Kidney capillary endothelial cell (primary cell): ENCODE measurements around the gene MICAL3.

ENCODE experiments used
- DNase-seq: peaks from one replicate; pipeline ENCODE4 v3.0.0-alpha.2; 2018; ENCODE audit warnings: low spot score

MICAL3 gene

DNA sequence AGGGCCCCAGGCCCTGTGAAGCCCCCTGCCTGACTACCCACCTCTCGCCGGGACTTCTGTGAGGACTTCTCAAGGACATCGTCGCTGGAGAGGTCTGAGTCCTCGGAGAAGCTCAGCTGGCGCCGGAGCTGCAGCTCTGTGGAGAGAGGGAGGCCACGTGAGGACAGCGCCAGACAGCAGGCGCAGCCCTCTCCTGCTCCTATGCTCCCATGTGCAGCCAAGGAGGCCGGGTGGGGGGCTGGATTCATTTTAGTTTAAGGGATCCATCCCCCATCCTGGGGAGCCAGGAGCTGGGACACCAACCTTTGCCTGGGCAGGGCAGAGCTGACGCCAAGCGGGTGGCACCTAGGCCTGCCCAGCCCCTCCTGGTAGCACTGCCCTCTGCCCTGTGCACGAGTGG is 207.7 kb downstream of the MICAL3 start:
- no peak for DNase-seq

DNA sequence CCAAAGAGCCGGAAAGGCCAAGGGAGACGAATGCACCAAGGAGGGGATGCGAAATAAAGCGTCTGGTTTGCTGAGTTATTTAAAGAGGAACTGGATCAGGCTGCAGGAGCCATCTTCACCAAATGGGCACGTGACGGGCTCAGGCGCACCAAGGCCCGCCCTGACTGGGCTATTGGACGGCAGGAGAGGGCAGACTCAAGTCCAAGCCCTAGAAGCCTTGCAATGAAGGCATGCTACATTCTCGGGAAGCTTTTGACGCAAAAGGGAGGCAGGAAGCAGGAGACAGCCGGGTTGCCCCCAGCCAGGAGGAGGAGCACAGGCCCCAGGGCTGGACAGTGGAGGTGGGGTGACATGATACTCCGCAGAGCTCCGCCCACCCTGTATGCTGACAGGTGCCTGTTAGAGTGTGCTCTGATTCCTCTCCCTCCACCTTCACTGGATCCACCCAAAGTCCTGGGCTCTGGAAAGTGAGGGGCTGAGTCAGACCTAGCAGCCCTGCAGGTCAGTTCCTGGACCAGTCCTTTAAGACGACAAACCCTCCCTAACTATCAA is 208.6 kb downstream of the MICAL3 start:
- no peak for DNase-seq

DNA sequence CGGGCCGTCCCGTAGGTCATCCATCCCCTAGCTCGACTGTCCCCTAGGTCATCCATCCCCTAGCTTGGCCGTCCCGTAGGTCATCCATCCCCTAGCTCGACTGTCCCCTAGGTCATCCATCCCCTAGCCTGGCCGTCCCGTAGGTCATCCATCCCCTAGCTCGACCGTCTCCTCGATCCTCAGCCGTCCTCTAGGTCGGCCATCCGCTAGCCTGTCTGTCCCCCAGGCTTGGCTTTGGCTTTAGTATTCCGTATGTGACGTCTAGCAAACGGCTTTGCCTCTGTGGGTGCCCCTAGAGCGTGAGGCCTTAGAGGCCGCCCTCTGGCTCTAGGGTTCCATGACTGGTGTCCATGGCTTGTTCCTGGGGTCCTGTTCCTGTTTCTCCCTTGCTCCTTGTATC is 209.5 kb downstream of the MICAL3 start:
- DNase-seq, result no peak

DNA sequence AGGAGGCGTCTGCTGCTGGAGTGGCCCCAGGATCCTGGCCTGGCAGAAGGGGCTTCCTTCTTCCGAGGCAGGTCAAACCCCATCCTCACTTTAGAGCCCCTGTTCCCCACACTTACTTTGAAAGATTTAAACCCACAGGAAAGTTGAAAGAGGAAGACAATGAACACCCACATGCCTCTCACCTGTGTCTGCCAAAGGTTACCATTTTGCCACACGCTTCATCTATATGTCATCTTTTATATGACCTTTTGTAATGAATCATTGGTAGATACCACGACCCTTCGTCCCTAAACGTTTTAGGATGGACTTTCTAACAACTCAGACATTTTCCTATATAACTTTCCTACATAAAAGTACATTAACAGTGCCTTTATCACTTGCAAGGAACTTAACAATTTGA is 210.3 kb downstream of the MICAL3 start:
- DNase-seq, result no peak

DNA sequence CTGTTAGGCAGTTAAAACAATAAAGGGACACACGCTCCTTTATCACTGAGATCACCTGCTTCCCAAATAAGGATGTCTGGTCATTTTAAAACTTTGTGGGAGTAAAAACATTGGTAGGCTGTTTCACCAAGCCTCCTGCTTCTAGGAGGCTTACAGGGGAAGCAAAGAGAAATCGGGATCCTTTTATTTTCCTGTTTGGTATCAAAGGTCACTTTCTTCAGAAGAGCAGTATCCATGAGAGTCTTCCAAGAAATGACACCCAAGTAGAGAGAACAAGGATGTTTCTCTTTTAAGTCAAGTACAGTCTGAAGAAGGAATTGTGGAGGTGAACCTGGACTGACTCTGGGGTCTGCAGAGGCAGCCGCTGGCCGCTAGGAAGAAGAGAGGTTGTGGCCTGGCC is 213.2 kb downstream of the MICAL3 start:
- DNase-seq, result no peak

DNA sequence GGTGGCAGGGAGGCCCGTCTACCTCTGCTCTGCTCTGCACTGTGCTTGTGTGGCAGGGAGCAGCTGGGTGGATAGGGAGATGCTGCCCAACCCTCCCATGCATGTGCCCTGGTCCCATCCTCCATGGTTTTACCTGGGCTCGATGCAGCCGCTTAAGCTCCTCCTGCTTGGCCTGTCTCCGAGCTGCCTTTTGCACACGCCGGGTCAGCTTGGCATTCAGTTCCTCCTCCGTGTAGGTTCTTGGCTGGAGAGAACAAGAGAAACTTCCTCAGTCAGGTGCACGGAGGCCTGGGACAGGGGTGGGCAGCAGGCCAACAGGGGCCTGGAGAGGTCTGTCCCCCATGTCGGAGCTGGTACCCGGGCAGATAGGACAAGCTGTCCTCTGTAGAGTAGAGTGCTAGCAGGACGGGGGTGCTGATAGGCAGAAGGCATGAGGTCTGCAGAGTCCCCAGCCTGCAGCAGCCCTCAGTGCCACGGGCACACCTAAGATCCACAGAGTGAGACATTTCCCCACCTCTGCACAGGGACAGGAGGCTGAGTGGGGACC is 213.7 kb downstream of the MICAL3 start:
- DNase-seq, result no peak

DNA sequence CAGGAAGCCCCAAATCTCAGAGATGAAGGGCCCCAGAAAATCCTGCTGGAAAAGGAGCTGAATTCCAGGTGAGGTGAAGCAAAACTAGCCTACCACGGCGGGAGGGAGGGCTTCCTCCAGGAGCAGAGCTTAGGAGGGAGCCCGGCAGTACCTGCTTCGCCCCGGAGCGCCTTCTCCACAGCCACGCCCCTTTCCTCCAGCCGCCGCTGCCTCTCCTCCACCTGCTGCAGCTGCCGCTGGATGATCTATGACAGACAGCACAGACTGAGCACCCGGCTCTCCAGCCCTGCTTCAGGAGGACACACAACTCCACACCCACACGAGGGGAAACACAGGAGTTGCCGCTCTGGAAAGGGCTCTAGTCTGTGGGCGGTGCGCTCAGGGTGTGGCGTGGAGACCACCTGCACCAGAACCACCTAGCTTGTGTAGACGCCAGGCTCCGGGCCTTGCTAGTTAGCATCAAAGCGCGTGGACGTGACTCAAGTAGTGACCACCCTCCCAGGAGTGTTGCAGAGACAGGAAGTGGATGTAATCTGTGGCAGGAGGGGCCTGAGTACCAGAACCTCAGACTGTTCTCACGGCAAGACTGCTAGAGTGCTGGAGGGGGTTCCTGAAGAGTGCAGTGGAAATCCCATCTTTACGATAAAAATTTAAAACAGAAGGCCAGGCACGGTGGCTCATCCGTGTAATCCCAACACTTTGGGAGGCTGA is 215.5 kb downstream of the MICAL3 start:
- DNase-seq, result no peak

DNA sequence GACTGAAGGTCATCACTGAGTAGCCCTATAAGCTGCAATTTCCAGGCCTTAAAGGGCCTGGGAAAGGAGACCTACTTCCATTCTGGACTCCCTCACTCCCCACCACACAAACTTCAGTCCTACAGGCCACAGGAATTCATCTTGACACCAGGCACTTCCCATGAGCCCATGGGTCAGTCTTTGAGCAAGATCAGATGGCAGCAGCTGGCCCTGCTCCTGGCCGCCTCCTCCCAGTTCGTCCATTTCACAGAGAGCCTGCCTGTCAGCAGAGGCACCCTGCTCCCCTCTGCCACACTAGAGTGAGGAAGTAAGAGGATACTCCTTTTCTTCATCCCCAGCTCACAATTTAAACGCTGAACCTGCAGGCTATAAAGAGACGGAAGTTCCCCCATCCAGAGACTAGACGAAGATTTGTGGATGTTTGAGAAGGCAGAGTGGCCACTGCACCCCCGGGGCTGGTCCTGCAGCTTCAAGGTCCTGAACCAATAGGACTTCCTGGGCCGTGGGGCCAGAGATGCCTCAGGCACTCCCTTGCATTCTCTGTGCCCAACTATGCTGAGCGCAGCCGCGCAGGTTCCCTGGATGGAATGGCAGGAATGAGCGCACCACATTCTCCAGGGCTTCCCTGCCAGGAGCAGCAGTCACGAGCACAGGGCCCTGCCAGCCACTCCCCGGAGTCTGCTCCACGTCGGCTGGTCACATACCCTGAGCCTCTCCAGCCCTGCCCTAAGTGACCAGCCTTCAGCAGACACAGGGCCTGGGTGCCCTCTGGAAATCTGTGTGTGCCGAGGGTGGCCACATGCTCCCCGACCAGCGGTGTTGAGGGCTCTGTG is 216.6 kb downstream of the MICAL3 start:
- no peak for DNase-seq

DNA sequence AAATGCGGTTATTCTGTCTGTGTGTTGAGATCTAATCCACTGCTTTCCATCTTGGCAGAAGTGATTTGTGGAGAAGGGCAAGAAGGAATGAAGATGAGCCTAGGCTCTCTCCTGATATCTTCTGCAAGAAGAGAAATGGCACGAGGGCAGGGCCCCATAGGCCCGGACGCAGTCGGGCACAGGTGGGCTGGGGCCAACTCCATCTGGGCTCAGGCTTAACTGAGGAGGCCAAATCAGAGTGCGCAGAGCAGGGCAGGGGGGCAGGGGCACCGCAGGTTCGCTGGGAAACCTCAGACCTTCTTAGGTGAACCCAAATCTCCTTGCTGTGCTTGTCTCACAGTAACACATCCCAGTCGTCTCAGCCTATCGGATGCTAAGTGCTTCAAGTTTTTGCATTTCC is 217.3 kb downstream of the MICAL3 start:
- DNase-seq, result no peak

DNA sequence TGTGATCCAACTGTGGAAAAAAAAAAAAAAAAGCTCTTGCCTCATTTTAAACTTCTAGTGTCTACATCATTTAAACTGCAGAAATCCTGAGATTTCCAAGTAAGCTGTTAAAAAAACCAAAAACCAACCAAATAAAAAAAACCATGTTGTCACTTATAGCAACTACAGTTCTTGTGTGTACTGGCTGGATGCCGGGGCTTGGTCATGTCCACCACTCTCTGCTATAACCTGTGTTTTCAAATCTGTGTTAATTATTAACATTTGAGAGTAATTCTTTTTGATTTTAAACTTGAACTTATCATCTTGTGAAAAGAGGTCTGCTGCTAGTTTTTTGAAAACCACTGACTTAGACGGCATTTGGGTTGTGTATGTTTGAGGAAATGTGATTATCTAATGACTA is 217.9 kb downstream of the MICAL3 start:
- DNase-seq, result no peak

DNA sequence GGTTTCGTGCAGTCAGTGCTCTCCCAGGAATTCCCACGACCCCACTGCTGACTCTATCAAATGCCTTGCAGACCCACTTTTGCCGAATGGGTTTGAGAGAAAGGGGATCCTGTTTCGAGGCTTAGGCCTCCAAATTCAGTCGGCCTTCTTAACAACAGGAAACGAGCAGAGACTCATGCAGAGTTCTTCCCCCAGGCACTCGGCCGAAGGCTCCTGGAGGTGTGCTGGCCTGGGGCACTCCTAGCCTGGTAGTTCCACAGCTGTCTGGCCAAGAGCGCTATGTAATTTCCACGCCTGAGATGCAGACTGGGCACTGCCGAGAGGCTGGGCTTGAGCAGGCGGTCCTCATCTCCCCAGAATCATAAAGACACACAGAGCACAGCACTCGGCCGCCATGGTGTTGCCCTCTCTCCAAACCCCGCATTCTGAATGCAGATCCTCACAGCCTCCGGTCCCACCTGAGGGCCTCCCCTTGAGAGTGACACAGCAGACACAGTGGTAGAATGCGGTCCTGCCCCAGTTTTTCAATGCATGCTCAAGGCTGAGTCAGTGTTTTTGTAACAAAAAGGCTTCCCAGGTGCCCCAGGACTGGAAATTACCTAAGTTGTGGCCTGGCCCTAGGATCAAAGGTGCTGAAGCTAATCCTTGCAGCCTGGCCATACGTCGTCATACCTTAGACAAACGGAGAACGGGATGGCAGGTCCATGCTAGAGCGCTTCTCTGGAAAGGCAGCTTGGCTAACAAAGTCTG is 219.9 kb downstream of the MICAL3 start:
- no peak for DNase-seq

DNA sequence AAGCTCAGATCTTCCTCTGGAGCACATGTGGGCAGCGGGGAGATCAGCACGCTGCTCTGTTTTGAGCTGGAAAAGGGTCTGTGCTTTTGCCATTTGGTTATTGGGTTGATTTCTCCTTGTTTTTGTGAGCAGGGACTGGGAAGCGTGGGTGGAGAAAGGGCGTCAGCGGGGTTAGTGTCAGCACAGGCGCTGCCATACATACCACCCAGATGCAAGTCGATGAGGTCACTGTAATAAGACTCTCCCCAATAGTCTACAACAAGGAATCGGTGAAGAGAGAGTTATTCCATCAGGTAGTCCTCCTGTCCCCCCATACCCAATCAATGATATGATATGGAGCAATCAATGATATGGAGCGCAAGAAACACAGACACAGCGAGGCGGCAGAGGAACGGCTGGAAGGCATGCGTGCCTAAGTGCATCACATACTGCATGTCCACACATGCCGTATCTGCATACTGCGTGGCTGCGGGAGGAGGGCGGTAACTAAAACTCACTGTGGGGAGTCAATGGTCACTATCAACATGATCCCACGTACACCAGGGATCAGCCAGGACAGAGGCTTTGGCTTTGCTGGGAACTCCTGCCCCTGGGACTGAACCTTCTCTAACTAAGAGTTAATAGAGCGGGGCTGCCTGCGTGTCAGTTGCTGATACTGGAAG is 220.6 kb downstream of the MICAL3 start:
- DNase-seq, result no peak

DNA sequence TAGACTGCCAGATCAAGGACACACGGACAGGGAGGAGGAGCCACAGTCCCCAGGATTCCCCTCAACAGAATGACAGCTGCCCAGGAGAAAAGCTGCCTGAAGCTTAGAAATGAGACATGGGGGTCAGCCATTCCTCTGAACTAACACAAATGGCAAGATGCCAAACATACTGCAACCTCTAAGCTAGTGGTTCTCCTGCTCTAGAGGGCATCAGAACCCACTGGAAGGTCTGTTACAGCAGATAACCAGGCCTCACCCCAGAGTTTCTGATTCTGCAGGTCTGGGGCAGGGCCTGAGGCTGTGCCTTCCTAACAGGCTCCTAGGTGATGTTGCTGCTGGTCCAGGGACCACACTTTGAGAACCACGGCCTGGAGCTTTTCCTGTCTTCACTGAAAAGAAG is 221.5 kb downstream of the MICAL3 start:
- DNase-seq, result no peak

DNA sequence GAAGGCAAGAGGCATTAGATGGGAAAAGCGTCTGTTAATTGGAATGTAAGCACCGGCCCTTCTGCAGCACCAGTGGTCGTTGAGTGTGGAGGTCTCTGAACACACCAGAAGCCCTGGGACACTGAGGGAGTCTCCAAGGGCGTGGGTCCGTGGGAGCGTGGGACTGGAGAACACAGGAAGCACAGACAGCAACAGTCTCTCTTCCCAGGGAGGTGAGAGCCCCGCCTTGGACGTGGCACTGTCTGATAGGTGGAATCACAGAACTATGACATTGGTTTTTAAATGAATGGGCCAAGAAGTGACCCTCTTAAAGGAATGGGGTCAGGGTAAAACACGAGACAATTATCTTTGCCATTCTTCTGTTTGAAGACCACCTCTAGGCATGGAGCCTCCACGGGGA is 221.9 kb downstream of the MICAL3 start:
- DNase-seq, result no peak

DNA sequence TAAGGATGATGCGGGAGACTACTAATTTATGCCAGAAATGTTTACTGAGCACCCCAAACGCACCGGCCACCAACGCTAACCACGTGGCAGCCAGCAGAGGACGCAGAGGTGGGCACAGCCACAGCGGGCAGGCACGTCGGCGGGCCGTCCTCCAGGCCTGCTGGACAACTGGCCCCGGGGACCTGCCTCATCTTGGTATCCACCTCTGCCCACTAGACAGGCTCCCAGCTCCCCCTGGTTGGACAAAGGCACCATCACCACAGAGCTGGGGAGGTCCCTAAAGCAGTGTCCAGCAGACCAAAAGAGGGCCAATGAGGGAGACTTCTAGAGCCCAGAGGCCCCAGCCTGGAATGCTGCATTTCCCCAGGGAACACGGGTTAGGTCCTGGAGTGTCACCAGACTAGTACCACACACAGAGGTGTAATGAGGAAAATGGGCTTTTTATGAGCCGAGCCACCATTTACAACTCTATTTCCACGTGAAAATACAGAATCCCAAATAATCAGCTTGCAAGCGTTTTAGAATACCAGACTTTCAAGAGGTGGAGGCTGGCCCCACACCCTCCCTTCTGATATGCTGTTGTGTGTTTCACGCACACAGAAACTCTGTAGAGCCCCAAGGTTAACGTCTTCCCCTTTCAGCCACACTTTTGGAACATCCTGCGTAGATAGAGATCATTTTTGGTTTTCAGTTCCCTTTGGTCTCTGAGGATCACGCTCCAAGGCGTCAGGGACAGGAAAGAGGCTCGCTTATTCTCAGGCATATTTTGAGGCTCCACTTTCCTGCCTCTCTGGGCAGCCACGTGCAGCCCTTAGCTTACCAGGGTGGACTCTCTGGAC is 226.4 kb downstream of the MICAL3 start:
- DNase-seq, result no peak

DNA sequence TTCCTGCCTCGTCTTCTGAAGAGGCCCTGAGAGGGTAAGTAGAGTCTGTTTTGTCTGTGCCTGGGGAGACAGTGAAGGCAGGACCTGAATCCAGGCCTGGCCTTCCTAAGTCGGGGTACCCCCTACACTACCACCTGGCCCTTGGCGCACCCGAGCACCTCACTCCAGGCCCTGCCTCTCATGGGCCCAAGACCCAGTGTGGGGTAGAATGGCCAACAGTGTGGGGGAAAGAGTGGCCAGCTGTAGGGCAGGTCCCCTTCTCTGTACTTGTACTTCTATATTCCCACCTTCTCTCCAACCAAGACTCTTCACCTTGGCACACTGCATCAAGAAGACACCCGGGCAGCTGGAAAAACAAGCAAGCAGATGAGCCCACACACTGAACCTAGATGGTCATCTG is 227.7 kb downstream of the MICAL3 start:
- no peak for DNase-seq

DNA sequence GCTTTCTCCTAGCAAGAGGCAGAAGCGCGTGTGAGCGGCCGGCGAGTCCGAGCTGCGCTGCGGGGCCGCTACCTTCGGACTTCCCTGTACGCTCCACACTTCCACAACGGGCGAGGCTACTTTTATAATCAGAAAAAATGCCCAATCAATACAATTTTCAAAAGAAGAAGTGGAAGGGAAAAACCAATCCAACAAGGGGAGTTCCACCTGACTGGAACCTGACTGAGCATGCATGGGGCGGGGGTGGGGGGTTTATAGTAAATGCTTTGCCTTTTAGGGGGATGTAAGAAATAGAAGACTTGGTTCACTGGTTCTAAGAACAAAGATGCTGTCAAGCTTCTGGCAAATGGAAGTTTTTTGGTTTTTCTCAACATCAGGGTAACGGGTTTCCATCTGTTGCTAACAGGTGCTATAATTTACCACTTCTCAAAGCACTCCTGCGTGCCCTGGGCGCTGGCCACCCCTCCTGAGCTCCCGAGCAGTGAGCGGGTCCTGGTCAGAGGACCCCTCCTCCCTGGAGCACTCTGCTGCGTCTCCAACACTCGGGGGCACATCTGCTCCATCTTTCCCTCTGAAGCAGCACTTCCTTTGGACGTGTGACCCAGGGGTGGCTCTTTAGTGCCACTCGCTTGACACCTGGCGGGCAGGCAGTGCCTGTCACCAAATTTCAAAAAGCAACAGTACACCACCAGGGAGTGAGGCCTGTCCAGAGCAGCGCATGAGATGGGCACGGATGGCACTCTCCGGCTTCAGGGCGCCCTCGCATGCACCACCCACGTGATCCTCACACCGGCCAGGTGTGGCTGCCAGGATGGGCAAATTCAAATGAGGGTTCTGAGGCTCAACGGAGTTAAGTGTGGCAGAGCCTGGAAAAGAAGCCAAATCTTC is 228.5 kb downstream of the MICAL3 start:
- DNase-seq, result no peak

DNA sequence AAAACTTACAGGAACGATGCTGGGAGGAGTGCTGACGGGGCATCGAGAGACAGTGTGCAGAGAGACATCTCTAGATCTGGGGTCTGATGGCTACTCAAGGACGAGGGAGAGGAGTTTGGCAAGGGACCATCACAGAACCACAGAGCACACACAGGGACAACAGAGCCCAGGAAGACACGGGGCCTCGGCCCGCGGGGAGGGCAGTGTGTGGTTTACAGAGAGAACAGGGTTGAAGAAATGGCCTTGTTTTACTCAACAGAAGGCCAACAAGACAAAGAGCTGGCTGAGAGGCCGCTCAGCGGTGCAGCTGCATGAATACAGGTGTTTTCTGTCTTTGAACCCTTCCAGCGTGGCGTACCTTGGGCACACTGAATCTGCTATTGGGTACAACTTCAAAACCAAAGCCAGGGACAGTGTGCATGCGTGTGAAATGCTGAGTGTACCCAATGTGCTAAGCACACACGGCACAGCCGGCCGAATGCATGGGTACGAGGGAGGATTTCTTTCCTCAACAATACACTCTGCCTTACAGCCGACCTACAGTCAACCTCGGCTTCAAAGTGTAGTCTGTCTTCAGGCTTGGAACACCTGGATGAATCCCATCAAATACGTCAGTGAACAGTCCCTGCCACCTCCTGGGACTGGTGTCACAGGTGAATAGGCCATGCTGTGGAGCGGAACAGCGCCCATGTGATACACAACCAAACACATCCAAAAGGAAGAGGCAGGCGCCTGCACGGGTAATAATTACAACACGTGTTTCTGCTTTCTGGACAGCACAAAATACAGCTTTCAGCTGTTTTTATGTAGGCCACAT is 229.4 kb downstream of the MICAL3 start:
- DNase-seq, result no peak

DNA sequence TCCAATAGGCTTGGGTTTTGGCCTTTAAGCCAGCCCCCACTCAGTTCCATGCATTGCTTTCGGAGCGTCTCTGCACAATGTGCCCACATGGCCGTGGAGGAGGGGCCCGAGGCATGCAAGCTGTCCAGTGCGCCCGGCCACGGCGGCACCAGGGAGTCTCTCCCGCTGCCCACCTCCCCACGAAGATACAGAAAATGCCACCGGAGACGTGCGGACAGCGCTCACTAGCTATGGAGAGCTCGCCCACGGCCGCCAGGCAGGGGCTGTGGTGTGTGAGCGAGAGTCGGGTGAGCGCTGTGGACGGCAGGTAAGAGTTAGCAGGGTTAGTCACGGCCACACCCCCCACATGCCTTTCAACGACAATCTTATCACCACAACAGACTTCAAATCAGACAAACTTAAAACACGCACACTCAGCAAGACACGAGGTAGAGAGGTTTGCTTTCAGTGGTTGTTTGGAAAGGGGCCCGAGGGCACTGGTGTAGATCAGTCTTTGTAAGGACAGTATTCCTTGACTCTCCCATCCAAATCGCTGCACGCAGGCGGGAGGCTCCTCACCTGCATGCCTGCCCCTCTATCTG is 231.4 kb downstream of the MICAL3 start:
- DNase-seq, result no peak
